ENCODE results near the gene PPP3CA. TPM values are rescaled to one million over a fixed set of nuclear protein-coding genes. Genes with fewer than 3 reads are reported as not detected.

PPP3CA gene
- total RNA-seq, 1 experiment from 2014 or later, result 129 TPM

GRCh38 chr4:101010987-101011386 lies 336.3 kb downstream of the PPP3CA start:
- no peak overlapping the region for H3K27ac ChIP-seq (ENCODE audit: low read depth, low read length, poor library complexity, severe bottlenecking)
- H3K4me1 ChIP-seq (ENCODE audit: insufficient read depth, low read length, poor library complexity, severe bottlenecking), result no peaks in the 10 kb centered on the region
- TF ChIP-seq CTCF (conservative IDR thresholded peaks at IDR 0.05; ENCODE audit: low read depth, low read length), result no peak
- CTCF ChIA-PET, result no interaction called here
- BruUV-seq (replicated peaks), result no TSS peak
- H3K36me3 ChIP-seq (ENCODE audit: insufficient read depth, low read length, poor library complexity, severe bottlenecking), result no peaks in the 10 kb centered on the region
- no peak overlapping the region for H3K4me3 ChIP-seq (ENCODE audit: low read depth, low read length, poor library complexity, severe bottlenecking)
- intact Hi-C loops (cut with micrococcal nuclease; ENCODE audit: unreplicated experiment), result no loop called here
- POLR2A ChIA-PET (ENCODE audit: low non-redundant PET), result no interaction called here
- no peak for DNase-seq (ENCODE audit: low spot score)
- no peaks in the 10 kb centered on the region for H3K9me3 ChIP-seq (ENCODE audit: low read depth, low read length, poor library complexity, severe bottlenecking)
- no peaks in the 10 kb centered on the region for H3K27me3 ChIP-seq (replicated peaks; ENCODE audit: insufficient read depth, low read depth, low read length, poor library complexity)

GRCh38 chr4:101009471-101009870 lies 337.9 kb downstream of the PPP3CA start:
- no peaks in the 10 kb centered on the region for H3K36me3 ChIP-seq (ENCODE audit: insufficient read depth, low read length, poor library complexity, severe bottlenecking)
- BruUV-seq (replicated peaks), result no TSS peak
- H3K27me3 ChIP-seq (replicated peaks; ENCODE audit: insufficient read depth, low read depth, low read length, poor library complexity), result no peaks in the 10 kb centered on the region
- DNase-seq (ENCODE audit: low spot score), result no peak
- H3K27ac ChIP-seq (ENCODE audit: low read depth, low read length, poor library complexity, severe bottlenecking), result no peak overlapping the region
- no peak overlapping the region for H3K4me3 ChIP-seq (ENCODE audit: low read depth, low read length, poor library complexity, severe bottlenecking)
- ChIA-PET POLR2A (ENCODE audit: low non-redundant PET) (interaction anchor here (0.5 kb wide), 1 partner anchor 92 kb away, joined by 3 read pairs; no protein-coding TSS in a partner anchor), CTCF (no interaction called here)
- H3K4me1 ChIP-seq (ENCODE audit: insufficient read depth, low read length, poor library complexity, severe bottlenecking), result no peaks in the 10 kb centered on the region
- intact Hi-C loops (cut with micrococcal nuclease; ENCODE audit: unreplicated experiment), result no loop called here
- H3K9me3 ChIP-seq (ENCODE audit: low read depth, low read length, poor library complexity, severe bottlenecking), result no peaks in the 10 kb centered on the region
- no peak for TF ChIP-seq EZH2 (IDR thresholded peaks at IDR 0.05; ENCODE audit: borderline replicate concordance, low read depth, low read length, poor library complexity, severe bottlenecking)
- no peak for TF ChIP-seq CTCF (conservative IDR thresholded peaks at IDR 0.05; ENCODE audit: low read depth, low read length)

GRCh38 chr4:101008503-101008902 lies 338.8 kb downstream of the PPP3CA start:
- TF ChIP-seq EZH2 (IDR thresholded peaks at IDR 0.05; ENCODE audit: borderline replicate concordance, low read depth, low read length, poor library complexity, severe bottlenecking), result no peak
- Histone ChIP-seq H3K36me3 (ENCODE audit: insufficient read depth, low read length, poor library complexity, severe bottlenecking) (no peaks in the 10 kb centered on the region), H3K4me1 (ENCODE audit: insufficient read depth, low read length, poor library complexity, severe bottlenecking) (no peaks in the 10 kb centered on the region), H3K9me3 (ENCODE audit: low read depth, low read length, poor library complexity, severe bottlenecking) (no peaks in the 10 kb centered on the region), H3K27ac (ENCODE audit: low read depth, low read length, poor library complexity, severe bottlenecking) (no peak overlapping the region), H3K27me3 (replicated peaks; ENCODE audit: insufficient read depth, low read depth, low read length, poor library complexity) (no peaks in the 10 kb centered on the region), H3K4me3 (ENCODE audit: low read depth, low read length, poor library complexity, severe bottlenecking) (no peak overlapping the region)
- ChIA-PET CTCF (no interaction called here), POLR2A (ENCODE audit: low non-redundant PET) (no interaction called here)
- DNase-seq (ENCODE audit: low spot score), result no peak
- BruUV-seq (replicated peaks), result no TSS peak
- intact Hi-C loops (cut with micrococcal nuclease; ENCODE audit: unreplicated experiment), result no loop called here

- no TSS peak for BruUV-seq (replicated peaks)
These were observed 341.7 kb downstream of the PPP3CA start for GRCh38 chr4:101005659-101006058.

More at GRCh38 chr4:101005659-101006058, 341.7 kb downstream of the PPP3CA start:
- Histone ChIP-seq H3K4me3 (ENCODE audit: low read depth, low read length, poor library complexity, severe bottlenecking) (no peak overlapping the region), H3K4me1 (ENCODE audit: insufficient read depth, low read length, poor library complexity, severe bottlenecking) (no peaks in the 10 kb centered on the region), H3K27ac (ENCODE audit: low read depth, low read length, poor library complexity, severe bottlenecking) (no peak overlapping the region), H3K9me3 (ENCODE audit: low read depth, low read length, poor library complexity, severe bottlenecking) (peaks cover 1% of the 10 kb centered on the region), H3K27me3 (replicated peaks; ENCODE audit: insufficient read depth, low read depth, low read length, poor library complexity) (no peaks in the 10 kb centered on the region), H3K36me3 (ENCODE audit: insufficient read depth, low read length, poor library complexity, severe bottlenecking) (no peaks in the 10 kb centered on the region)
- DNase-seq (ENCODE audit: low spot score), result no peak
- intact Hi-C loops (cut with micrococcal nuclease; ENCODE audit: unreplicated experiment), result no loop called here
- ChIA-PET POLR2A (ENCODE audit: low non-redundant PET) (no interaction called here), CTCF (no interaction called here)
- TF ChIP-seq EZH2 (IDR thresholded peaks at IDR 0.05; ENCODE audit: borderline replicate concordance, low read depth, low read length, poor library complexity, severe bottlenecking) (no peak), CTCF (conservative IDR thresholded peaks at IDR 0.05; ENCODE audit: low read depth, low read length) (no peak)

Measured in A673 (cell line).